ENCODE data around the gene LRBA. TPM values are rescaled to one million over a fixed set of nuclear protein-coding genes. Genes with fewer than 3 reads are reported as not detected.
A peak's percentile ranks its signal among the peaks of the same experiment; 100 is the strongest.

Gene LRBA
- total and polyA plus RNA-seq, 8 donors, result 43.3 to 62.5 (median 52.3) TPM

GRCh38 chr4:150739591-150739990 is 275.5 kb downstream of the LRBA start:
- no peak overlapping the region for H3K4me3 ChIP-seq
- no peaks in the 10 kb centered on the region for H3K4me1 ChIP-seq
- H3K27me3 ChIP-seq, result no peaks in the 10 kb centered on the region
- TF ChIP-seq CTCF (IDR thresholded peaks at IDR 0.05), result no peak
- no peak for ATAC-seq
- DNase-seq, result no peak
- peaks cover 0 to 14% of the 10 kb centered on the region in 2 donors for H3K9me3 ChIP-seq
- intact Hi-C loops (cut with DNase I), result no loop called here
- no peaks in the 10 kb centered on the region for H3K36me3 ChIP-seq
- H3K27ac ChIP-seq, result no peak overlapping the region

GRCh38 chr4:150725957-150726523 is 289.0 kb downstream of the LRBA start:
- H3K27ac ChIP-seq, result no peak overlapping the region
- no peak for ATAC-seq
- intact Hi-C loops (cut with DNase I), result no loop called here
- no peak overlapping the region for H3K4me3 ChIP-seq
- no peak for DNase-seq
- H3K27me3 ChIP-seq, result no peaks in the 10 kb centered on the region
- H3K4me1 ChIP-seq, result no peaks in the 10 kb centered on the region
- H3K9me3 ChIP-seq, result peaks cover 0 to 20% of the 10 kb centered on the region in 2 donors
- no peak for TF ChIP-seq CTCF (IDR thresholded peaks at IDR 0.05)
- H3K36me3 ChIP-seq, result peaks cover 0 to 28% of the 10 kb centered on the region in 2 donors

- Histone ChIP-seq H3K27me3 (no peaks in the 10 kb centered on the region), H3K4me1 (no peaks in the 10 kb centered on the region), H3K4me3 (no peak overlapping the region), H3K27ac (no peak overlapping the region), H3K36me3 (peaks cover 0 to 16% of the 10 kb centered on the region in 2 donors), H3K9me3 (peaks cover 0 to 14% of the 10 kb centered on the region in 2 donors)
- TF ChIP-seq CTCF (IDR thresholded peaks at IDR 0.05), result no peak
- intact Hi-C loops (cut with DNase I), result no loop called here
- DNase-seq (no peak), ATAC-seq (no peak)
These were observed 291.2 kb downstream of the LRBA start for GRCh38 chr4:150723727-150724411.

- DNase-seq (peak in 3 of 4 donors; percentile 16 to 82 (median 73)), ATAC-seq (peak; percentile 99)
- intact Hi-C loops (cut with DNase I), result no loop called here
- H3K9me3 ChIP-seq, result peaks cover 0 to 14% of the 10 kb centered on the region in 2 donors
- peaks cover 0 to 16% of the 10 kb centered on the region in 2 donors for H3K36me3 ChIP-seq
- no peak overlapping the region for H3K4me3 ChIP-seq
- no peak overlapping the region for H3K27ac ChIP-seq
- no peaks in the 10 kb centered on the region for H3K27me3 ChIP-seq
- H3K4me1 ChIP-seq, result no peaks in the 10 kb centered on the region
- TF ChIP-seq CTCF (IDR thresholded peaks at IDR 0.05), result no peak
These were observed 292.1 kb downstream of the LRBA start for GRCh38 chr4:150722908-150723362.

GRCh38 chr4:150720973-150721518 is 294.0 kb downstream of the LRBA start:
- Histone ChIP-seq H3K36me3 (peaks cover 0 to 7% of the 10 kb centered on the region in 2 donors), H3K9me3 (peaks cover 0 to 6% of the 10 kb centered on the region in 2 donors), H3K4me1 (no peaks in the 10 kb centered on the region), H3K27ac (no peak overlapping the region), H3K4me3 (no peak overlapping the region), H3K27me3 (no peaks in the 10 kb centered on the region)
- TF ChIP-seq CTCF (IDR thresholded peaks at IDR 0.05), result no peak
- DNase-seq (no peak), ATAC-seq (no peak)
- intact Hi-C loops (cut with DNase I), result no loop called here
